Measurements from ENCODE around the gene CHST4.
"Not testable (repeated sequence)": the region's sequence is repeated elsewhere in the genome, so short reads cannot be mapped to it uniquely, and the experiment has no call there.

- TF ChIP-seq CTCF (IDR thresholded peaks at IDR 0.05; ENCODE audit: extremely low read depth in 1 of 2, insufficient read depth in 1 of 2, low read depth in 1 of 2, low read length in 2 of 2); POLR2AphosphoS5 (IDR thresholded peaks at IDR 0.05; ENCODE audit: insufficient read depth, low read depth, low read length): not testable (repeated sequence)
These were observed 56.3 kb downstream of the CHST4 start for GRCh38 chr16:71582553-71582848.
